Measurements from ENCODE around the gene LYRM2.
"Not testable (repeated sequence)": the region's sequence is repeated elsewhere in the genome, so short reads cannot be mapped to it uniquely, and the experiment has no call there.

LYRM2 gene

DNA sequence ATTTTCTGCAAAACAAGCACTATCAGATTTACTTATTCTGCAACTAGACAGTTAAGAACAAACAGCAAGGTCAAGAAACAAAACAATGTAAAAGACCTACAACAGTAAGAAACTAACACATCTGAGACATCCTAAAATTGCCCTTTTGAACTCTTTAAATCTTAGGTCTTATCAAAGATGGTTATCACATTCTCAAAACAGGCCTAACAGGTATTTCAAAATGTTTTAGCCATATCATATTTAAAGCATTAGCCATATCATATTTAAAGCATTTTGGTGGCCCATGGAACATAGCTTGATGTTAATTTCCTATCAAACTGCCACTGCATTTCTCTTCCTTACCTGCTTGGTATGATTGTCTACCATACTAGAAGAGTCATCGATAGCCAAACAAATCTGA lies 11.1 kb upstream of the LYRM2 start:
- DNase-seq (ENCODE audit: low read depth in 2 of 2), result no peak

DNA sequence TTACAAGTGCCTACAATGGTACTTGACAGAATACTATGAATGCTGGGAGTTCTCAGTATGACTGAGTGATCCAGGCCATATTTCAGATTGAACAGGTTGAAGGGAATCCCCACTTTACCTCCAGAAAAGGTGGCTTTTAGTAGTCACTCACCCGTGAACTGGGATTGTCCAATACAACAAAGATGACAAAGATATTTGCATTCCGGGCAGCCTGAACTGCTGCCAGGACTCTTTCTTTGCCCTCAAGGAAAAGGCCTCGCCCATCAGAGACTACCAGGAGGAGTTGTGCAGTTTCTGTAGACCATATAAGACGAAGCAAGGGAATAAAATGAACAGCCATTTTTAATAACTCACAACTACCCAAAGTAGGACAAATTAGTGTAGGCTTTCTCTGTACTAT lies 6.3 kb upstream of the LYRM2 start:
- DNase-seq (ENCODE audit: low read depth in 2 of 2), result no peak

DNA sequence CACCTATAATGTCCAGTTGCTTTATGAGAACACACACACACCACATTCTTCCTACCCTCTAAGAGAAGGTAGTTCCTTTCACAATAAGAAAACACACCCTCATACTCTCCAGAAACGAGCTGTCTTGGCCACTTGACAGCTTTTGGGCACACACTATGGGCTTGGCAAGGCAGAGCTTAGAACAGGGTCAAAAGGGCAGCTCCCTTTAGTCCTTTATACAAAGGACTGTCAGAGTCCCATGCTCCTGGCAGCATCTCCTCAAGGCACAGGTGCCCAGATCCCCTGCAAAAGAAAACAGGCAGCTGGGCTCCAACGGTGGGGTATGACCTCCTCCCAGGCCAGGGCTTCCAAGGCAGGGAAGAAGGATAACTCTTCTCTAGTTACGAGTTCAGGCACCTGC lies 4.9 kb upstream of the LYRM2 start:
- DNase-seq (ENCODE audit: low read depth in 2 of 2), result no peak

DNA sequence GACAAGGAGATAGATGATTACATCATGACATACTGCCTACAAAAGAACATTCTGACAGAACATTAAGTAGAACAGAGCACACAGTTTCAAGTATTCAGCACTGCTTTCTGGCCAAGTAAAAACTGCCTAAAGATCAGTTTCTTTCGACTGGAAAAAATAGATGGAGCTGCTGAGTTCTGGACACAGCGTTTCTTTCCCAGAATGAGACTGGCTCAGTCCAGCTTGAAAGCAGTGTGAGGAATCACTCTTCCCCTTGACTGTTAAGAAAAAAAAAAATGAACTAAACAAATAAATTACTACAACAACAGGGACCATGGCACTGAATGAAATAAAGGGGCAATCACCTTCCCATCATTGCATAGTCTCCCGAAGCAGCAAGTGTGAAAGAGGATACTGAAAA lies 4.4 kb upstream of the LYRM2 start:
- no peak for DNase-seq (ENCODE audit: low read depth in 2 of 2)

DNA sequence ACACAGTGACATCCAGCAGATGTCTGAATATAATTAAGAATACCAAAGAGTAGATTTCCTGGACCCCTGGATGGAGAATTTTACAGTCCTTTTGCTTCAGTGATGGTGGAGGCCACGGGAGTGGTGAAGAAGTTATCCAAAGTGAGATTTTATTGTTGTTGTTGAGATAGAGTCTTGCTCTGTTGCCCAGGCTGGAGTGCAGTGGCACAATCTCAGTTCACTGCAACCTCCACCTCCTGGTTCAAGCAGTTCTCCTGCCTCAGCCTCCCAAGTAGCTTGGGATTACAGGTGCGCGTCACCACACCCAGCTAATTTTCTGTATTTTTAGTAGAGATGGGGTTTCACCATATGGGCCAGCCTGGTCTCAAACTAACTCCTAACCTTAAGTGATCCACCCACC lies 3.0 kb upstream of the LYRM2 start:
- DNase-seq (ENCODE audit: low read depth in 2 of 2), result not testable (repeated sequence)

DNA sequence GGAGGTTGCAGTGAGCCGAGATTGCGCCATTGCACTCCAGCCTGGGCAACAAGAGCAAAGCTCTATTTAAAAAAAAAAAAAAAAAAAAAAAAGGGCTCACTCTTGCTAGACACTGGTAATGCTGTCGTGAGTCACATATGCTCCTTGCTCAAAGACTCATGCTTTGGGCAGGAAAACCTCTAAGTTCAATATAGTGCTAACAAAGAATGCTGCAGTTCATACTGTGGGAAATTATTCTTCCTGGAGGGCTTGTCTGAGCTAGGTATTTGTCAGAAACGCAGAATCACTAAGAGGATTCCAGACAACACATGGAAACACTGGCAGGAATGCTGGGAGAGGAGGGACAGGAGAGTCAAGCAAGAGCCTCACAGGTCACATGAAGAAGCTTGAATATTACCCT lies 2.3 kb upstream of the LYRM2 start:
- DNase-seq (ENCODE audit: low read depth in 2 of 2), result no peak

DNA sequence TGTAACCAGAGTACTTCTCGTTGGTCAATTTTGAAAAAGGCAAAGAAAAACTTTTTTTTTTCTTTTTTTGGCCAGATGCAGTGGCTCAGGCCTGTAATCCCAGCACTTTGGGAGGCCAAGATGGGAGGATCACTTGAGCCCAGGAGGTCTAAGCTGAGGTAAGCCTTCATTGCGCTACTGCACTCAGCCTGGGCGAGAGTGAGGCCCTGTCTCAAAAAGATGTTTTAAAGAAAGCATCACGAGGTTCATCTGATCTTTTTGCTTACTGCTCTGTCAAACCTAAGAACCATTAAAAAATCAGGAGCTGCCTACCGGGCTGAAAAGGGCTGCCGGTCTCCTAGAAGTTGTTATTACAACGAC lies 607 bp downstream of the LYRM2 start:
- no peak for DNase-seq (ENCODE audit: low read depth in 2 of 2)

DNA sequence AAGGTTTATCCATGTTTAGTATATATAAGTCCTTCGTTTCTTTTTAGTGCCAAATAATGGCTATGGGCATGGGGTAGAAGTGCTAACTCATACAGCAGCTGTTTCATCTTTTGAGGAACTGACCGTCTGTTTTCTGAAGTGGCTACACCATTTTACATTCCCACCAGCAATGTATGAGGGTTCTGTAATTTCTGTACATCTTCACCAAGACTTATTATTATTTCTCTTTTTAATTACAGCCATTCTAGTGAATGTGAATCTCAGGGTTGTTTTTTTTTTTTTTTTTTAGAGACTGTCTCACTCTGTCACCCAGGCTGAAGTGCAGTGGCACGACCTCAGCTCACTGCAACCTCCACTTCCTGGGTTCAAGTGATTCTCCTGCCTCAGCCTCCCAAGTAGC lies 2.1 kb downstream of the LYRM2 start:
- not testable (repeated sequence) for DNase-seq (ENCODE audit: low read depth in 2 of 2)

DNA sequence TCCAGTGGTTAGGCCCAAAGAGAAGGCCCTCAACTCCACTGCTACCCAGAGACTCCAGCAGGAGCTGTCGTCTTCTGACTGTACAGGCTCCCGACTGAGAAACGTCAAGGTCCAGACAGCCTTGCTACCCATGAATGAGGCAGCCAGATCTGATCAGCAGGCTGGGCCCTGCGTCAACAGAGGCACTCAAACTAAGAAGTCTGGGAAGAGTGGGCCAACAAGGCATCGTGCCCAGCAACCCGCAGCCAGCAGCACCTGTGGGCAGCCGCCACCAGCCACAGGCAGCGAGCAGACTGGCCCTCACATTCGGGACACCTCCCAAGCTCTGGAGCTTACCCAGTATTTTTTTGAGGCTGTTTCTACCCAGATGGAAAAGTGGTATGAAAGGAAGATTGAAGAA lies 8.1 kb downstream of the LYRM2 start:
- no peak for DNase-seq (ENCODE audit: low read depth in 2 of 2)

DNA sequence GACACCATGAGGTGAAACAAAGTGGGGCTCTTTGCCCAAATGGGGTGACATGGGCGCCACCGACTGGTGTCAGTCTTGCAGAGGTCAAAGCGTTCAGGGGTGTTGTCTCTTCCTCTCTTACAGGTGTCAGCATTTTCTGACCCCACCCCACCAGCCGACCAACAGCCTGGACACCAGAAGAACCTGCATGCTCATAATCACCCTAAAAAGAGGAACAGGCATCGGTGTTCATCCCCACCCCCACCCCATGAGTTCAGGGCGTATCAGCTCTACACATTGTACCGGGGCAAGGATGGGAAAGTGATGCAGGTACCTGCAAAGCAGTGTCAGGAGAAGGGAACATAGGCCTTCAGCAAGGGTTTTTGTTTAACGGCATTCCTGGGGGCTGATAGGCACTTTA lies 14.8 kb downstream of the LYRM2 start:
- no peak for DNase-seq (ENCODE audit: low read depth in 2 of 2)

DNA sequence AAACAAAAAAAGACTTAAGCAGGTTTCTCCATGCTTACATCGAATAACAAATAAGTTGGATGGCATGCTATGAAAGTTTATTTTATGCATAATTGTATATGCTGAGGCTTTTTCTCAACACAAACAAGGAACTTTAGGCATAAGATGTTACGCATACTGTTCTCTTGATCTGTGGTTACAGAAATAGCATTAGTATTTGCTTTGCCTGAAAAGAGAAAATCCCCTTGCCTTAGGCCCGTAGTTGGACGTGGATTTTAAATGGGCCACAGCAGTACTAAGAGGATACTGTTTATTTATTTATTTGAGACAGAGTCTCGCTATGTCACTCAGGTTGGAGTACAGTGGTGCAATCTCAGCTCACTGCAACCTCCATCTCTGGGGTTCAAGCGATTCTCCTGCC lies 19.0 kb downstream of the LYRM2 start:
- DNase-seq (ENCODE audit: low read depth in 2 of 2), result no peak

DNA sequence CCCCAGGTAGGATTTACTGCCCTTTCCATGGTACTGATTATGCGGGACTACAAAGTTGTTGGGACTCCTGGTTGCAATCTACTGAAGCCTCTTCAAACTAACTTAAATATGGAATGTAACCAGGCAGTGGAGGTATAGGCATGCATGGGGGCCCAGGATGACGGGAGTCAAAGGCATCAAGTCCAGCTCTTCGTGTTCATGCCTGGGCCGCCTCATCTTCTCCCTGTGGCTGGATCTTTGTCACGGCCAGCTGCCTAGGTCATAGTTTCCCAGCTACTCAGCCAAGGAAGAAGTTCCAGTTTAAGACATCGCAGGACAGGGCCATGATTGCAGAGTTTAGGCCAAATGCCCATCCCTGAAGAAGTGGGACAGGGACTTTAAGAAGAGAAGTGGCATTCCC lies 20.5 kb downstream of the LYRM2 start:
- no peak for DNase-seq (ENCODE audit: low read depth in 2 of 2)

DNA sequence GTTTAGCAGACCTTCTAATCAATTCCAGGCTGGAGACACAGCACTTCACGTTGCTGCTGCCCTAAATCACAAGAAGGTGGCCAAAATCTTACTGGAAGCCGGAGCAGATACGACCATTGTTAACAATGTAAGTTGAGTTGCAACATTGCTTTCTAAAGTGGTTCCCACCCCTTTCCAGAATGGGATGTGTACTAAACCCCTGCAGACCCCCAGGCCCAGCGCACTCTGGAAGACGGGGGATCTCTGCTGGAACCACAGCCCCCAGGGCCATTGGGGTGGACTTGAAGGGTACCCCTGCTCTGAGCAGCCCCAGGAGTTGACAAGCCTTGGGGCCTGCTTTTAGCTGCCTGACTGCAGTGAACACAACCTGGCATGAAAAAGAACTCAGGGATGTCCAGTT lies 22.0 kb downstream of the LYRM2 start:
- DNase-seq (ENCODE audit: low read depth in 2 of 2), result no peak

DNA sequence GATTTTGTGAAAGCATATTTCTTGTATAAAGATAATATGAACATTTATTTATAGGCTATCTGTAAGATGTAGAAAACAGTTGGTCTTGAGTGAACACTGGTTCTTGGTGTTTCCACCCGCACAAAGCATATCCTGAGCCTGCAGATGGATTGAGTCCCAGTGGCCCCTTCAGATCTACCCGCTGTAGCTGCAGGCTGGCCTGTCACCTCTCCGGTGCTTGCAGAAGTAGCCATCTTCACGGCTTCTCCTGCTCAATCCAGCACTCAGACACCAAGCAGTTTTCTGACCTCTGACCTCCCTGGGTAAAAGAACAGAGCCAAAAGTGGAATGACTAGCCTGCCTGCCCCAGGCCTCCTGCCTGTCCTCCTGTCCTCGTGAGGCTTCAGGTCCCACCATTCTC lies 22.7 kb downstream of the LYRM2 start:
- DNase-seq (ENCODE audit: low read depth in 2 of 2), result no peak

DNA sequence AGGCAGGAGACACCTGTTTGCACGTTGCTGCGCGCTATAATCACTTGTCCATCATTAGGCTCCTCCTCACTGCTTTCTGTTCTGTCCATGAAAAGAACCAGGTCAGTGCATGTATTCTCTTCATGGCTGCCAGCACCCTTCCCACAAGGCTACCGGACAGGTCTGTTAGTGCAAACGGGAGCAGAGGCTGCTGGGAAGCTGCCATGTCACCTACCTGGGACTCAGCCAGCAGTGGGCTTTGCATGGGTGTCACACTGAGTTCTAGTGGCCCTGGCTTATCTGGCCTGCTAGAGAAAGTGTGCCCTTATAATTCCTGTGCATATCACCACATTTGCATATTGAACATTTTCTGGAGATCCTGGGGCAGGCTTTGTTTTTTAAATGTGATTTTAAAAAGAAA lies 24.8 kb downstream of the LYRM2 start:
- DNase-seq (ENCODE audit: low read depth in 2 of 2), result no peak

DNA sequence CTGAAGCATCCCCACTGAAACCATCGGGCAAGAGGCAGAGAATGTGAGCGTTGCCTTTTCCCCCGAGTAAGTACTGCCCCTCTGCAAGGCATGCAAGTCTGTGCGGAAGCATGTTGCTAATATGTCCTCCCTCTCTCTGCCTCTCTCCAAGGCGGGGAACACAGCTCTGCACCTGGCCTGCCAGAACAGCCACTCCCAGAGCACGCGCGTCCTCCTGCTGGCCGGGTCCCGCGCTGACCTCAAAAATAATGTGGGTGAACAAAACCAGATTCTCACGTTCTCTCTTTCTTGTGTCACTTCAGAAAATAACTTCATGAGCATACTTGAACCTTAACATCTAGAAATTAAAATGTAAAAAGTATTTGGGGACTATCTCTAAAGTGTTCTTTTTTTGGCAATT lies 26.4 kb downstream of the LYRM2 start:
- DNase-seq (ENCODE audit: low read depth in 2 of 2), result no peak

DNA sequence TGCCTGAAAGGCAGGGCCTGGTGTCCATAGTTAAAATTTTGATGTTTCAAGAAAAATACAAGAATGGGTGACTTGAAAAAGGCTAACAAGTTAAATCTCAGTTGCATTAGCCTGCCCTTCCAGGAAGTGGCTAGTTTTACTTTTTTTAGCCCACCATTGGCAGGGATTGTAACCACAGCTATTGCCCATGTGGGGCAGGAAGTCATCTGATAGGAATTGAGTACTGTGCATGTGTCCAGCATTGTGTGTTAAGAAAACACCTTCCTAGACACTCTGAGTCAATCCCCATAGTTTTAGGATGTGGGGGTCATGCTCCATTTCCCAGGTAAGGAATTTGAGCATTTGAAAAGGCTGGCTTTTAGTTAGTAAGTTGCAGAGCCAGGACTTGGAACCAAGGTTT lies 26.9 kb downstream of the LYRM2 start:
- DNase-seq (ENCODE audit: low read depth in 2 of 2), result no peak

DNA sequence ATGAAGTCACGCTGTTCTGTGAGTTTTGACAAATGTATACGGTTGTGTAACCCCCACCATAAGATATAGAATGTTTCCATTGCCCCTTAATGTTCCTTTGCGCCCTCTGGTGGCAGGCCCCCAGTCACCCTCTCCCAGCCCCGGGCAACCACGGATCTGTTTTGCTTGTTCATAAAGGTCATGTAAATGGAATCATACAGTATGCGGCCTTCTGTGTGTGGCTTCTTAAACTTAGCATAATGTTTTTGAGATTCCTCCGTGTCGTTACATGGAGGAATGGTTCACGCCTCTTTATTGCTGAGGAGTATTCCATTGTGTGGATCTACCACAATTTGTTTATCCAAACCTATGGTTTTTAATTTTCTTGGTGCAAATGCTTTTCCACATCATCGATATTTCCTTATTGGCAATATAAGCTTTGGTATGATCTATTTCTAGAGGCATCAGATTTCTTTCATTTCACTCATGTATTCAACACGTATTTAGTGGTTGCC lies 28.4 kb downstream of the LYRM2 start:
- DNase-seq (ENCODE audit: low read depth in 2 of 2), result peak; percentile 37 to 72

DNA sequence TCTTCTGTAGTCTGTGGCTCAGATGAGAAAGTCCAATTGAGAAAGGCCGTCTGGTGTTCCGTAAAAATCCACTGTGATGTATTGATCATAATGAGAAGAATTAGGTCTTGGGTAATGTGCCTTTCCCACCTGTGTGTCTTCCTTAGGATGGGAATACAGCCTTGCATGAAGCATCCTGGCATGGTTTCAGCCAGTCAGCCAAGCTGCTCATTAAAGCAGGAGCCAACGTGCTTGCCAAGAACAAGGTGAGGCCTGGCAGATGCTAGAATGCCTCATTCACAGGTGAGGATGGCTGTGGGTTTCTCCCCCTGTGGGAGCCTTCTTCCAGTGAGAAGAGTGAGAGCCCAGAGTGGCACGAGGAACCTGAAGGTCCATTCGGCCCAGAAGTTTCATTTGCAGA lies 32.7 kb downstream of the LYRM2 start:
- no peak for DNase-seq (ENCODE audit: low read depth in 2 of 2)

DNA sequence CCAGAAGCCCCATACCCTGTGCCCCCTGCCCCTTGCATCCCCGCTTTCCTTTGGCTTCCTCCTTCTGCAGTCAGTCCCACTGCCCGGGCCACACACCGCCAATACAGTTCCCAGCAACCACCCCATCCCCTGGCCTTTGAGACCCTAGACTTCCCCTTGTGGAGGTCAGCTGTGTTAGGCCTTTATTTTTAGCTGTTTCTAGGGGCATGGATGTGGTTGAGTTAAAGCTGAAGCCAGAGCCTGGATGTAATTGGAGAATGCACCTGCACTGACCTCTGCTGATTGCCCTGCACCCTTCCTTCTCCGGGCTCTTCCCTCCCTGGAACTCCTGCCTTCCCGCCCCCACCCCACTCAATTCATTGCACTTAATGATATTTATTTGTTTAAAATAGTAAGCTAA lies 33.9 kb downstream of the LYRM2 start:
- DNase-seq (ENCODE audit: low read depth in 2 of 2), result no peak

DNA sequence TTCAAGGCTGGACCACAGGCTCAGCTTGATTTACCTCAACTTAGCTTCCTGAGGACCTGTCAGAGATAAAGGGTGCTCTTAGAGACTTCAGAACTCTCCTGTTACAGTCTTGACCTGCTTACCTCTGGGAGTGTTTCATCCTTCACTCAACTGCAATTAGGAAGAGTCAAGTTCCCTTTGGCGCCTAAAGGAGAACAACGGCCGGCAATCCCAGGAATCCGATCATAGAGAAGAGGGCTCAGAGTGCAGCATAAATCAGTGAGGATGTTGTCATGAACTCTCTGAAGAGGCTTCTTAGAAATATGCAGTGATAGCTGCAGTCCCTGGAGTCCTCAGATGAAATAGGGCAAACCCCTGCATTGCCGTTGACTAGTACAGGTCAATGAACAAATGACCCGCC lies 36.4 kb downstream of the LYRM2 start:
- DNase-seq (ENCODE audit: low read depth in 2 of 2), result no peak

DNA sequence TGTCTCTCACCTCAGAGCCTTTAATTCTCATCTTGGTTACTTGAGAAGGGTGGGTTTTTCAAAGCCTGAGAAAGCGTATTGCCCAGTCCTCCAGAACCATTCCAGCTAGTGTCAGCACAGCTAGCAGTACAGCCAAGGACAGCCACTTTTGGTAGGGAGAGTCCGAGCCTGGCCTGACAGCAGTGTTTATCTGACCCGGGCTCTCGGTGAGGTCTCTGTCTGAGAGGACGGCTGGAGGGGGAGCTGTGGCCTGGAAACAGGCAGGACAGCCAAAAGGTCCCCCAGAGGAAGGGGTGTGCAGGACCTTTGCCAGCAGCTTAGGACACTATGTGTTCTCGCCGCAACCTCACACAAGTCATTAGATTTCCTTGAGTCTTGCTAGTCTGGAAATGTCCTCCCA lies 38.8 kb downstream of the LYRM2 start:
- no peak for DNase-seq (ENCODE audit: low read depth in 2 of 2)

DNA sequence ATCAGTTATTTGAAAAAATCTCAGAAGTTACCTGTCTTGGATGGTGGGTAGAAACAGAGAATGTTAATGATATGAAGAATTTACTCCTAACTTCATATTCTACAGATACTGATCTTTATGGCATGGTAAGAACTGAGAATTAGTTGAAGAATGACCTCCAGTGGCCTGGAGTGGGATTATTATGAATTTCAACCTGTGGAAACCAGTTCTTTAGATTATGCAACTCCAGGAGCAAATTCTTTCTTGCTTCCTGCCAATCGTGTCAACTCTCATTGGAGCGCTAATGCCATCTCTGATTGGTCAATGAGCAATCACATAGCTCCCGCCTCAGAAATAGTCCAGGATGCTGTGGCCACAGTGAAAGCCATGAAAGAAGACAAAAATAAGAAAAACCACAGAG lies 40.6 kb downstream of the LYRM2 start:
- no peak for DNase-seq (ENCODE audit: low read depth in 2 of 2)

DNA sequence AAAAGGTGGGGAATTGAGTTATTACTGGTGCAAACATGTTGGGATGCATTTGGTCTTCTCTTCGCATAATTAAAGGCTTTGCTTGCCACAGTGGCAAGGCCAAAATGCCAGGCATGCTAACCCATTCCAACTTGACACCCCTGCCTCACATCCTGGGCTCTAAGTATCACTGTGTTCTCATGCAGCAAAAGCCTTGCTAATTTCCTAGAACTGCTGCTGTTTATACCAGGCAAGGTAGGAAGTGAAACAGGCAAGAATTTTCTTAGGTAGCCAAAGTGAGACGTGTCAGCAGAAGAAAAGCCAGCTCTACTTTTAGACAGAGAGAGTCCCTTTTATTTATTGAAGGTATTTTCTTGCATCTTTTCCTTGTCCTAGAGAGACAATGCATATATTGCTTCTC lies 41.2 kb downstream of the LYRM2 start:
- no peak for DNase-seq (ENCODE audit: low read depth in 2 of 2)

DNA sequence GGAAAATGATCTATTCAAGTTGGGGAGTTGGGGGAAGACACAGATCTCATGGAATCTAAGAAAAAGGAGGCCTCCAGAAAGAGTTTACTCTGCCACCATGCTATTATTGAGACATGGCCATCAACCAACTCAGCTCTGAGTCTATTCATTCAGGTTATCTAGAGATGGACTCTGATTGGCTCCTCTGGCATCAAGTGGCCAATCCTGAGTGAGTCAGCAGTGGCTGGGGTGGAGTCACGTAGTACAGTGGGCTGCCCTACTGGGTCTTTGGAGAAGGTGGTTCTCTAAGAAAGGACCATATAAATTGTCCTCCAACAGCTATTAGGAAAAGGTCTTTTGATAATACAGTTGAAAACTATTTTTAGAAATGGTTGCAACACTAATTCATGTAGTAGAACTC lies 42.1 kb downstream of the LYRM2 start:
- no peak for DNase-seq (ENCODE audit: low read depth in 2 of 2)
